K562 (cell line): ENCODE measurements around the gene FAM131C. TPM values are rescaled to one million over a fixed set of nuclear protein-coding genes. Genes with fewer than 3 reads are reported as not detected.

Experiments
- ARHGAP35 ChIP-seq: fragments of 450-650 bp; IDR thresholded peaks from 2 replicates; pipeline ENCODE4 v1.6.1; 2018; ENCODE audit not compliant: partially characterized antibody
- BRF1 ChIP-seq: IDR thresholded peaks from 3 replicates; pipeline ENCODE4 v1.6.1; 2011; ENCODE audit warnings: borderline replicate concordance, mild to moderate bottlenecking; ENCODE audit not compliant: insufficient read length; ENCODE audit errors: extremely low read depth
- CHCHD3 ChIP-seq: fragments of 250-450 bp; sonication (Bioruptor Pico); IDR thresholded peaks from 2 replicates; pipeline ENCODE4 v2.1.2; 2022; ENCODE audit warnings: mild to moderate bottlenecking
- CTBP1 ChIP-seq: fragments of 450-650 bp; IDR thresholded peaks from 2 replicates; pipeline ENCODE4 v1.6.1; 2016; ENCODE audit warnings: borderline replicate concordance
- FOSL1 ChIP-seq: fragments of 200-800 bp; sonication (Bioruptor generic); conservative IDR thresholded peaks from 2 replicates; pipeline ENCODE4 v1.6.1; 2016; ENCODE audit warnings: missing genetic modification characterization, missing compliant biosample characterization
- LARP7 ChIP-seq: fragments of 450-650 bp; IDR thresholded peaks from 2 replicates; pipeline ENCODE4 v1.6.1; 2016
- NBN ChIP-seq: fragments of 450-650 bp; IDR thresholded peaks from 2 replicates; pipeline ENCODE4 v1.6.1; 2016; ENCODE audit warnings: low read depth, mild to moderate bottlenecking
- PRDM10 ChIP-seq: fragments of 450-650 bp; IDR thresholded peaks from 2 replicates; pipeline ENCODE4 v1.6.1; 2018; ENCODE audit not compliant: partially characterized antibody
- RHOXF2B ChIP-seq: fragments of 250-450 bp; sonication (Bioruptor Pico); conservative IDR thresholded peaks from 2 replicates; pipeline ENCODE4 v1.5.1; 2021
- SOX6 ChIP-seq: fragments of 450-650 bp; IDR thresholded peaks from 2 replicates; pipeline ENCODE4 v1.6.1; 2014; ENCODE audit warnings: mild to moderate bottlenecking
- TEAD2 ChIP-seq: fragments of 450-650 bp; IDR thresholded peaks from 2 replicates; pipeline ENCODE4 v1.6.1; 2016; ENCODE audit warnings: missing genetic modification characterization, control low read depth, missing compliant biosample characterization
- THRA ChIP-seq: fragments of 450-650 bp; IDR thresholded peaks from 2 replicates; pipeline ENCODE4 v1.6.1; 2017; ENCODE audit warnings: mild to moderate bottlenecking, moderate library complexity
- ZMIZ1 ChIP-seq, 2 experiments: fragments of 150-350 bp in 1 of 2; IDR thresholded peaks; 2 replicates each; pipeline ENCODE4 v1.6.1; 2012 to 2016; ENCODE audit warnings: low read depth in 2 of 2, low read length in 2 of 2, mild to moderate bottlenecking in 1 of 2, moderate library complexity in 1 of 2
- ZNF324 ChIP-seq: fragments of 250-450 bp; sonication (Bioruptor Pico); IDR thresholded peaks from 2 replicates; pipeline ENCODE4 v1.4.0; 2020; ENCODE audit warnings: mild to moderate bottlenecking
- ZNF518B ChIP-seq: fragments of 250-450 bp; sonication (Bioruptor Pico); IDR thresholded peaks from 2 replicates; pipeline ENCODE4 v1.5.0; 2021; ENCODE audit warnings: mild to moderate bottlenecking, moderate library complexity
- polyA plus RNA-seq, 8 experiments: library from polyadenylated mRNA; depleted of rRNA in 4 of 8; stranded (reverse) in 5 of 8; unstranded in 3 of 8; fragments of >200 nt; fragmentation: Nextera tagmentation in 2 of 8; fragmentation: Illumina TruSeq in 1 of 8; extraction: Ambion mirVana in 2 of 8; extraction: Trizol in 1 of 8; gene quantifications; 2 replicates each; pipeline versions ENCODE4 v1.2.1 to v1.2.3, GENCODE V29; 2011 to 2014; ENCODE audit warnings: inconsistent platforms in 1 of 8, missing spikeins in 1 of 8
- total RNA-seq, 7 experiments: library from RNA; depleted of rRNA in 6 of 7; stranded (reverse); fragments of >200 nt in 6 of 7; fragmentation: Illumina TruSeq in 2 of 7; extraction: Trizol in 2 of 7; gene quantifications; 2 replicates each; pipeline versions ENCODE4 v1.2.1 to v1.2.3, GENCODE V29; 2011 to 2021; ENCODE audit warnings: low replicate concordance in 1 of 7

The FAM131C gene
- total and polyA plus RNA-seq, 9 of the 15 experiments (the other 6 are each of a cell fraction or from before 2014, with no cell fraction given), result 0.10 to 0.29 (median 0.16) TPM; not detected in 6

GRCh38 chr1:16053781-16054502, 19.5 kb downstream of the FAM131C start (continued):
- TF ChIP-seq PRDM10 (peak; percentile 61), SOX6 (peak; percentile 45; the same call in 1 of the 2 replicates), ZMIZ1 (IDR thresholded peaks at IDR 0.05; ENCODE audit: low read depth in 2 of 2, low read length in 2 of 2) (peak in 1 of 2 experiments; percentile 78; a peak in 1 of 4 replicates), CHCHD3 (no peak), NBN (no peak), RHOXF2B (CRISPR knock-in tag) (no peak), CTBP1 (0 out of 2 replicates have a peak, but pooled peaks have one; percentile 31), FOSL1 (peak; percentile 26; the same call in 1 of the 2 replicates), BRF1 (no peak), ZNF324 (CRISPR knock-in tag) (no peak), TEAD2 (tag) (no peak), ZNF518B (CRISPR knock-in tag) (no peak), LARP7 (no peak), ARHGAP35 (no peak), THRA (no peak)
